ENCODE measurements around the gene EXOC6B.

The EXOC6B gene

DNA sequence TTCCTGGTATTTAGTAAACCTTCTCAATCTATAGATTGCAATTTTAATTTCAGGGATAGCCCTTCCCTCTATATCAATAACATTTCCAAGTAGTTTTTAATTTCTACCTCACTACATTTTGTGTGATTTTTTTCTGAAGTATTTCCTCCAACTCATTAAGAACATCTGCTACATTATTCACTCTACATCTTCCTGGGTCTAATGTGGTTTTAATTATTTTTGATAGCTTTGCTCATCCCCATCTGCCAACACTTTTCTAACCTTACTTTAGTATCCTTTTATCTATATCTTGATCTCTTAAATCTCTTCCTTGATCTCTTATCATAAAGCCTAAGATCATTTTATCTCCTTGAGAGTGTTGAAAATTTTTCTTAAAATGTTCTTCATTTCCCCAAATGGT is 399.8 kb downstream of the EXOC6B start:
- TF ChIP-seq, protein P1, sequence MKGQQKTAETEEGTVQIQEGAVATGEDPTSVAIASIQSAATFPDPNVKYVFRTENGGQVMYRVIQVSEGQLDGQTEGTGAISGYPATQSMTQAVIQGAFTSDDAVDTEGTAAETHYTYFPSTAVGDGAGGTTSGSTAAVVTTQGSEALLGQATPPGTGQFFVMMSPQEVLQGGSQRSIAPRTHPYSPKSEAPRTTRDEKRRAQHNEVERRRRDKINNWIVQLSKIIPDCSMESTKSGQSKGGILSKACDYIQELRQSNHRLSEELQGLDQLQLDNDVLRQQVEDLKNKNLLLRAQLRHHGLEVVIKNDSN (IDR thresholded peaks at IDR 0.05): no peak
- no peak for TF ChIP-seq RAD21 (IDR thresholded peaks at IDR 0.05; ENCODE audit: low read depth)
- TF ChIP-seq CEBPB (IDR thresholded peaks at IDR 0.05): no peak
- no peak for TF ChIP-seq FOXM1 (IDR thresholded peaks at IDR 0.05; ENCODE audit: borderline replicate concordance, low read depth)
- no peak for TF ChIP-seq TCF12 (IDR thresholded peaks at IDR 0.05; ENCODE audit: low read depth)
- TF ChIP-seq CREB1 (IDR thresholded peaks at IDR 0.05; ENCODE audit: low read depth): no peak
- TF ChIP-seq EGR1 (IDR thresholded peaks at IDR 0.05): no peak
- TF ChIP-seq NFIC (IDR thresholded peaks at IDR 0.05): no peak
- TF ChIP-seq, protein P2, sequence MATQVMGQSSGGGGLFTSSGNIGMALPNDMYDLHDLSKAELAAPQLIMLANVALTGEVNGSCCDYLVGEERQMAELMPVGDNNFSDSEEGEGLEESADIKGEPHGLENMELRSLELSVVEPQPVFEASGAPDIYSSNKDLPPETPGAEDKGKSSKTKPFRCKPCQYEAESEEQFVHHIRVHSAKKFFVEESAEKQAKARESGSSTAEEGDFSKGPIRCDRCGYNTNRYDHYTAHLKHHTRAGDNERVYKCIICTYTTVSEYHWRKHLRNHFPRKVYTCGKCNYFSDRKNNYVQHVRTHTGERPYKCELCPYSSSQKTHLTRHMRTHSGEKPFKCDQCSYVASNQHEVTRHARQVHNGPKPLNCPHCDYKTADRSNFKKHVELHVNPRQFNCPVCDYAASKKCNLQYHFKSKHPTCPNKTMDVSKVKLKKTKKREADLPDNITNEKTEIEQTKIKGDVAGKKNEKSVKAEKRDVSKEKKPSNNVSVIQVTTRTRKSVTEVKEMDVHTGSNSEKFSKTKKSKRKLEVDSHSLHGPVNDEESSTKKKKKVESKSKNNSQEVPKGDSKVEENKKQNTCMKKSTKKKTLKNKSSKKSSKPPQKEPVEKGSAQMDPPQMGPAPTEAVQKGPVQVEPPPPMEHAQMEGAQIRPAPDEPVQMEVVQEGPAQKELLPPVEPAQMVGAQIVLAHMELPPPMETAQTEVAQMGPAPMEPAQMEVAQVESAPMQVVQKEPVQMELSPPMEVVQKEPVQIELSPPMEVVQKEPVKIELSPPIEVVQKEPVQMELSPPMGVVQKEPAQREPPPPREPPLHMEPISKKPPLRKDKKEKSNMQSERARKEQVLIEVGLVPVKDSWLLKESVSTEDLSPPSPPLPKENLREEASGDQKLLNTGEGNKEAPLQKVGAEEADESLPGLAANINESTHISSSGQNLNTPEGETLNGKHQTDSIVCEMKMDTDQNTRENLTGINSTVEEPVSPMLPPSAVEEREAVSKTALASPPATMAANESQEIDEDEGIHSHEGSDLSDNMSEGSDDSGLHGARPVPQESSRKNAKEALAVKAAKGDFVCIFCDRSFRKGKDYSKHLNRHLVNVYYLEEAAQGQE (IDR thresholded peaks at IDR 0.05; ENCODE audit: low read depth): no peak
- TF ChIP-seq TAF1 (IDR thresholded peaks at IDR 0.05; ENCODE audit: low read depth): no peak
- no peak for TF ChIP-seq EP300 (IDR thresholded peaks at IDR 0.05; ENCODE audit: borderline replicate concordance)
- TF ChIP-seq YY1 (IDR thresholded peaks at IDR 0.05; ENCODE audit: low read depth): no peak
- TF ChIP-seq, protein P3, sequence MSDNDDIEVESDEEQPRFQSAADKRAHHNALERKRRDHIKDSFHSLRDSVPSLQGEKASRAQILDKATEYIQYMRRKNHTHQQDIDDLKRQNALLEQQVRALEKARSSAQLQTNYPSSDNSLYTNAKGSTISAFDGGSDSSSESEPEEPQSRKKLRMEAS (IDR thresholded peaks at IDR 0.05): no peak
- TF ChIP-seq TEAD4 (IDR thresholded peaks at IDR 0.05): no peak
- TF ChIP-seq ZBTB7A (IDR thresholded peaks at IDR 0.05; ENCODE audit: low read depth): no peak

DNA sequence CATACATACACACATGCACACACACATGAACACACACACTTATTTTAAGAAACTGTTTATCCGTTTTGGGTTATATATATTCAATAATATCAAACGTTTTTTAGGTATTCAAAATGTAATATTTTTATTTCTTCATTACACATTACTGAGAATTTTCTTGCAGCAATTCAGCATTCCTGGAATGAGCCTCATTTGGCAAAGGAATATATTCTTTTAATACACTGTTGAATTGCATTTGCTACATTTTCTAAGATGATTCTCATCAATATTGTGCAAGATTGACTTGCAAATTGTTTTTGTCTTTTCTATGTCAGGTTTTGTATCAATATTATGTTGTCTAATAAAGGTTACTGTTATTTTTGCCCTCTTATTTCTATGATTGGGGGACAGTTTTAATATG is 402.1 kb downstream of the EXOC6B start:
- no peak for TF ChIP-seq EGR1 (IDR thresholded peaks at IDR 0.05)
- no peak for TF ChIP-seq EP300 (IDR thresholded peaks at IDR 0.05; ENCODE audit: borderline replicate concordance)
- TF ChIP-seq RAD21 (IDR thresholded peaks at IDR 0.05; ENCODE audit: low read depth): no peak
- TF ChIP-seq, protein P3 (IDR thresholded peaks at IDR 0.05): no peak
- TF ChIP-seq CEBPB (IDR thresholded peaks at IDR 0.05): no peak
- TF ChIP-seq, protein P1 (IDR thresholded peaks at IDR 0.05): no peak
- TF ChIP-seq TAF1 (IDR thresholded peaks at IDR 0.05; ENCODE audit: low read depth): no peak
- TF ChIP-seq ZBTB7A (IDR thresholded peaks at IDR 0.05; ENCODE audit: low read depth): no peak
- TF ChIP-seq TEAD4 (IDR thresholded peaks at IDR 0.05): no peak
- TF ChIP-seq, protein P2 (IDR thresholded peaks at IDR 0.05; ENCODE audit: low read depth): no peak
- no peak for TF ChIP-seq NFIC (IDR thresholded peaks at IDR 0.05)

DNA sequence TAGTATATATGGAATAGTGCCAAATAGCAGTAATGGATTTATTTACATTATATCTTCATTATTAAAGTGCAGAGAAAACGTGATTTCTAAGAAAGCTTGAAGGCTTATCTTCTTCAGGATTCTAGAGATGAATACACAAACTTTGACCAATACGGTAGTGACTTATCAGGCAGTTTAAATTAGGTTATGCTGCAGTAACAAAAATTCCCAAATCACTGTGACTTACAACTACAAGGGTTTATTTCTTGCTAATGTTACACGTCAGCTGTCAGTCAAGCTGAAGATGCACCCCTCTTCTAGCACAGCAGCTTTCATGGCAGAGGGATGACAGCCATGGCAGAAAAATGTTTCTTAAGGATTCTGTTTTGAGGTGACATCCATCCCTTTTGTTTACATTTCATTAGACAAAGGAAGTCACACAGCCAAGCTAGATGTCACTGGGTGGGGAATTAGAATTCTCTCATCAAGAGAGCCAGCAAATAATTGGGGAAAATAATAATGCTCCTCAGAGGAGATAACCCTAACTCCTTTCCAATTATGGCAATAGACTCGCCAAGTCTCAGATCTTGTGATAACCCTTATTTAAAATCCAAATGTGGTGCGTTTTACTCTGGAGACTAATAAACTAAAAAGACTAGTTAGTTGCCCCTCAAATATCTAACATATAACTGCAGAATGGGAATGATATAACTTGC is 409.9 kb downstream of the EXOC6B start:
- no peak for TF ChIP-seq TAF1 (IDR thresholded peaks at IDR 0.05; ENCODE audit: low read depth)
- no peak for TF ChIP-seq FOXM1 (IDR thresholded peaks at IDR 0.05; ENCODE audit: borderline replicate concordance, low read depth)
- TF ChIP-seq RAD21 (IDR thresholded peaks at IDR 0.05; ENCODE audit: low read depth): no peak
- no peak for TF ChIP-seq ZBTB7A (IDR thresholded peaks at IDR 0.05; ENCODE audit: low read depth)
- TF ChIP-seq TCF12 (IDR thresholded peaks at IDR 0.05; ENCODE audit: low read depth): no peak
- TF ChIP-seq EP300 (IDR thresholded peaks at IDR 0.05; ENCODE audit: borderline replicate concordance): no peak
- no peak for TF ChIP-seq NFIC (IDR thresholded peaks at IDR 0.05)
- TF ChIP-seq, protein P3 (IDR thresholded peaks at IDR 0.05): no peak

DNA sequence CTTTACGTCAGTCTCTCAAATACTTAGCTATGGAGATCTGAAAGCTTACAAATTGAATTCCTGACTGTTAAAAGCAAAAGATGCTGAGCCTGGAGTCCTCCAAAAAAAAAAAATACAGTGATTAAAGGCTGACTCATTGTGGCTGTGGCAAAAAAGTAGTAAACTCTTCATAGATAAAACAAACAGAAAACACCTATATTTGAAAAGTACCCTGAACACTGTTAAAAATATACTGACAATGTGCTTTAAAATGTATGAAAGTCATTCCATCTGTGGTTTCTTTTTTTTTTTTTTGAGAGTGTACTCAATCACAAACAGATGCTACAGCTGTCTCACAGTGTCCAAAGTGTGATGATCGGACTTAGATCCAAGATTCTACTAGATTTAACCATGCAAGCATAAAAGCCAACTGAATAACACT is 410.6 kb downstream of the EXOC6B start:
- TF ChIP-seq NFIC (IDR thresholded peaks at IDR 0.05) (no peak), CREB1 (IDR thresholded peaks at IDR 0.05; ENCODE audit: low read depth) (no peak), YY1 (IDR thresholded peaks at IDR 0.05; ENCODE audit: low read depth) (no peak), TCF12 (IDR thresholded peaks at IDR 0.05; ENCODE audit: low read depth) (no peak), TEAD4 (IDR thresholded peaks at IDR 0.05) (no peak), ZBTB7A (IDR thresholded peaks at IDR 0.05; ENCODE audit: low read depth) (no peak), CEBPB (IDR thresholded peaks at IDR 0.05) (no peak), EP300 (IDR thresholded peaks at IDR 0.05; ENCODE audit: borderline replicate concordance) (no peak)
- TF ChIP-seq, protein P2 (IDR thresholded peaks at IDR 0.05; ENCODE audit: low read depth): no peak
